ENCODE data around the gene CTAG1B. TPM values are rescaled to one million over a fixed set of nuclear protein-coding genes. Genes with fewer than 3 reads are reported as not detected.
"Not testable (repeated sequence)": the region's sequence is repeated elsewhere in the genome, so short reads cannot be mapped to it uniquely, and the experiment has no call there.

Gene CTAG1B
- polyA plus RNA-seq (ENCODE audit: insufficient read length in 4 of 4): not detected

DNA sequence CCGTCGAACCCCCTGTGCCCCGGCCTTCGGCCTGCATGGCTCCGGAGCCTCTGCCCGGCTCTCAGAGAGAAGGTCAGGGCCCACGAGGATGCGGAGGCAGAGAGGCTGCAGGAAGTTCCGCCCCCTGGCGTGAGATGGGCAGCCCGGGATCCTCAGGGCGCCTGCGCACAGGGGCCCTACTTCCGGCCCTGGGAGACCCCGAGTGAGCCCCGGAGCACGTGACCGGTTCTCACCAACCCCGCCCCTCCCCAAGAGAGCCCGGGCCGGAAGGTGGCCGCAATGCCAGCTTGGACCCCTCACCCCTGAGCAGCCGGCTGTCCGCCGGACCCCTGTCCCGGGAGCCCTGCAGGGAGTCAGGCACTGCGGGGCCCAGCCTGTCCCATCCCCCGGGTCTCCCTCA, at the start of gene CTAG1B:
Gene CTAG1B (minus strand): TSS at position 101 of the 400 bp plus-strand sequence. CDS start 64 bp downstream, at position 37.
- DNase-seq (ENCODE audit: low read depth in 4 of 4, low spot score in 2 of 4): not testable (repeated sequence)

DNA sequence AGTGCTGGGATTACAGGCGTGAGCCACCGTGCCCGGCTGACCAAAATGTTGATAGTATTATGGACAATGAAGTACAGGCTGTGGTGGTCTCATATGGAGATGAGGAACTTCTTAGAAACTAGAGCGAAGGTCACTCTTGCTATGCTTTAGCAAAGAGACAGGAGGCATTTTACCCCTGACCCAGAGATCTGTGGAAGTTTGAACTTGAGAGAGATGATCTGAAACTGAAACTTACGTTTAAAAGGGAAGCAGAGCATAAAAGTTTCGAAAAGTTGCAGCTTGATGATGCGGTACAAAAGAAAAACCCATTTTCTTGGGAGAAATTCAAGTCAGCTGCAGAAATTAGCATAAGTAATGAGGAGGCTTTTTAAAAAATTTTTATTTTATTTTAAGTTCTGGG, 42.8 kb upstream of the CTAG1B start:
- DNase-seq (ENCODE audit: low read depth in 4 of 4, low spot score in 2 of 4): no peak

DNA sequence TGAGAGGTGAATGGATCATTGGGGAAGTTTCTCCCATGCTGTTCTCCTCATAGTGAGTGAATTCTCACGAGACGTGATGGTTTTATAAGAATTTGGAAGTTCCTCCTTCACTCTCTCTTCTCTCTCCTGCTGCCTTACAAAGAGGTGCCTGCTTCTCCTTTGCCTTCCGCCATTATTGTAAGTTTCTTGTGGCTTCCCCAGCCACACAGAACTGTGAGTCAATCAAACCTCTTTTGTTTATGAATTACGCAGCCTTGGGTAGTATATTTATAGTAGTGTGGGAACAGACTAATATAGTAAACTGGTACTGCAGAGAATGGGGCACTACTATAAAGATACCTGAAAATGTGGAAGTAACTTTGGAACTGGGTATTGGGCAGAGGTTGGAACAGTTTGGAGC, 42.1 kb upstream of the CTAG1B start:
- no peak for DNase-seq (ENCODE audit: low read depth in 4 of 4, low spot score in 2 of 4)

DNA sequence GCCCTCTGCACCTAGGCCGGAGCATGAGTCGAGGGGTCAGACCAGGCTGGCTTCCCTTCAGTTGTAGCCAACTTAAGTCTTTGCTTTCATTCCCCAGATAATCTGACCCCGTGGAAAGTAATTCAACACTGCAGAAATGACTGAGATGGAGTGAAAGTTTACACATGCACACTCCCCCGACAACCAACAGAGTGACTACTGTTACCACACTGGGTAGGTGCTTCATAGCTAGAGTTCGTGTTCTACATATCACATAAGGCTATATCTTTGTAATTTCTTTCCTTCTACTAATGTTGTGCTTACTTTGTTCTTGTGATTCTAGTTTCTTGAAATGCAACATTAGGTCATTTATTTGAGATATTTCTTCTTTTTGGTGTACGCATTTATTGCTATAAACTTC, 41.5 kb upstream of the CTAG1B start:
- DNase-seq (ENCODE audit: low read depth in 4 of 4, low spot score in 2 of 4): no peak

DNA sequence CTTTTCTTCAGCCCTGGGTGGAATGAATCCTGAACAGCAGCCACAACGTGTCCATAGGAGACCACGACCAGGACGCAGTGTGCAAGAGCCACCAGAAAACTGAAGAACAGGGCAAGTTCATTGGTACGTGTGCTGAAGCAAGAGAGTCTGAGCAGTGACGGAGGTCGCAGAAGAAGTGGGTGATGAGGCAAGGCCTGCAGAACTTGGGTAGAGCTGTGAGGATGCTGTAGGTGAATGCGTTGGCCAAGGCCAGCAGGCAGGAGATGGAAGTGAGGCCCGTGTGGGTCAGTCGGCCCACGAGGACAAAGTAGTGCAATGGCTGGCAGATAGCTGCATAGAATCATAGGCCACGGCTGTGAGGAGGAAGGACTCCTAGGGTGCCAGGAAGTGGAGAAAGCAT, 39.9 kb upstream of the CTAG1B start:
- DNase-seq (ENCODE audit: low read depth in 4 of 4, low spot score in 2 of 4): no peak

DNA sequence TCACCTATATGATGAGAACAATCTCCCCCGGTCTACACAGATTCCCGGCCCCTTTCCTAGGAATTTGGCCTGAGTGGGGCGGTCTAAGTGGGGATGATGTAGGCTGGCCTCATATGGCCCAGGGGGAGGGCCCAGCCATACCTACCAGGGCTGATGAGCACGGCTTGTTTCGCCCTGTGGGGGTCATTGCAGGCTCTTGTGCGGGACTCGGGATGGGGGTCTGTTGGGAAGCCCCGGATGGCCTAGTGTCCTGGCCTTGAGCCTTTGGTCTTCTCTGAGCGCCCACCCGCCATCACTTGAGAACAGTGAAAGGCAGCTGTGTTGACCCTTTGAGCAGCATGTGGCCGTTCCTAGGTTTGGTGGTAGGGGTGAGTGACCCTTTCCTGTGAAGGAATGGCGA, 39.1 kb upstream of the CTAG1B start:
- no peak for DNase-seq (ENCODE audit: low read depth in 4 of 4, low spot score in 2 of 4)

DNA sequence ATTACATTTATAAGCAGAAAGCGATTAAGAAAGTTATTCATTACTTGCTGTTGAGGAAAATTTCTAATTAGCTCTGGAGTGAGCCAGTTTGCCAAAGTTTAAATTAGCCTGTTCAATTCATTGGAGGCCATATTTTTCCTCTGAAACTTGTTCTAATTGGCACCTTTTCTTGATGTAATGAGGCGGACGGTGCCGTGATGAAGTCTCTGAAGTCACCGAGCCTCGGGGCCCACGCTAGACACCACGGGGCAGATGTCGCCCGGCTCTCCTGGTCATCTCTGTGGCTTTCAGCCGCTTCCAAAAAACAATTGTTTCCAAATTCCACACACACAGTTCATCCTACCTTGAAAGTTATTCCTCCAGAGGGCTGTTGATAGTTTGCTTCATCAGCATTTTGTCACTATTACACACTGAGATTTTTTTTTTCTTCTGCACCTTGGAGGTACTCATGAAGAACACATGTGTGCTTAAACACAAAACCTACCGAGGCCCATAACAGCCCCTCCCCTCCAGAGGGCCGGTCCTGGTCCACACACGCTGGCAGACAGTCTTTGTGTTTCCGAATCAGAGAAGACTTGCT, 38.2 kb upstream of the CTAG1B start:
- no peak for DNase-seq (ENCODE audit: low read depth in 4 of 4, low spot score in 2 of 4)

DNA sequence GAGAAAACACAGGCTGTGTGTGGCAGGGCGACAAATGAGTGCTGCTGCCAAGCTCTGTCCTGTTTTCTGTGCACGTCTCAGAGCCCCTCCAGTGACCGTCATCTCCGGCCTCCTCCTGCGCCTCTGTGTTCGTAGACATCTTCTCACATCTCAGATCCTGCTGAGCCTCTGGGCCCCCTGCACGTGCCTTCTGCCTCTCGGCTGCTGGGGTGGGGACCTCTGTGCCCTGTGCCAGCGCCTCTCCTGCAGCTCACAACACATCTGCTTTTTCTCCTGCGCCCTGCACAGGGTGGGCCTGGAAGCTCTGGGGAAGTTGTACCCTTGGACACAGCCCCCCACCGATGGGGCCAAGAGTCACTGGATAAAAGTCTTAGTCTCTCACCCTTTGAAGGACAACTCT, 36.7 kb upstream of the CTAG1B start:
- no peak for DNase-seq (ENCODE audit: low read depth in 4 of 4, low spot score in 2 of 4)

DNA sequence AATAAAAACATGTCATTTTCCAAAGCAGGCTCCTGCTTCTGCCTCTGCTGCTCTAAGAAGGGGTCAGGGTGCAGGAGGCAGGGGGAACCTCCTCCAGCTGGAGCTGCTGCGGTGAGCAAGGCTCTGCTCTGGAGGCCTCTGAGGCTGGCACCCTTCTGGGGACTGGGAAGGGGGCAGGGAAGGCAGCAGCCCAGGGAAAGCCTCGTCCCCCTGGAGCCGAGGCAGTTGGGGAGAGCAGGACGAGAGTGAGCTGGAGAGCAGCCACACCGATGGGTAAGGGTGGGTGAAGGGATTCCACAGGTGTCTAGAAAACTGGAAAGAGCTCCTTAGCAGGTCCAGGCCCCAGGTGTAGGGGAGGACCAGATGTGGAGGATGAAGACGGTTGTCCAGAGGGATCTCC, 36.3 kb upstream of the CTAG1B start:
- no peak for DNase-seq (ENCODE audit: low read depth in 4 of 4, low spot score in 2 of 4)

DNA sequence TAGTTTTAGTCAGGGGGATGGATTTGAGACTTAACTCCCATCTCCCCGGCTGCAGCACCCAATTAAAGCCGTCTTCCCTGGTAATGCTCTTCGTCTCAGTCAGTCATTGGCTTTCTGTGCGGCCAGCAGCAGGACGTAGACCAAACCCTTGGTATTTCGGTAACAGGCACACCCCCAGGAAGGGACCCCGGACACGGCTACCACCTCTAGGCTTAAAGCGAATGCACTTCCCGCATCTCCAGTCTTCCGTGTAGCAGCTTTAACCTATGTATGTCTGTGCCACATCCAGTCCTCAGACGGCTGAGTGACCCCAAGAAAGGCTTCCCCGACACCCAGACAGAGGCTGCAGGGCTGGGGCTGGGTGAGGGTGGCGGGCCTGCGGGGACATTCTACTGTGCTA, 35.8 kb upstream of the CTAG1B start:
- DNase-seq (ENCODE audit: low read depth in 4 of 4, low spot score in 2 of 4): no peak

DNA sequence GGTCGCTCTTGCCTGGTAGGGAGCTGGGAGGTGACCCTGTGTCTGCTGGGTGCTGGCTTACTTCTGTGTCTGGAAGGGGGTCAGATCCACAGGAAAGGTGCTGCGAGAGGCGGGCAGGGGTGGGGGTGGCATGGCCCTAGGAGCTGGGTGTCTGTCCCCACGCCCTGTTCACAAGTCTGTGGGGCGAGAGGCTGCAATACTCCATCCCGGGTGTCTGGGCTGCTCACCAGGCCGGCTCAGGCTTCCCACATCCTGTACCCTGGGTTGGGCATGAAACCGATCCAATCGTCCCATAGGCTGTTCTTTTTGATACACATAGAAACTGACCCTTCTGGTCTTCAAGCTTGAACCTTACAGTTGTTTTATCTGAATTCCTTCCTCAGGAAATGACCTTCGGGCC, 35.3 kb upstream of the CTAG1B start:
- no peak for DNase-seq (ENCODE audit: low read depth in 4 of 4, low spot score in 2 of 4)

DNA sequence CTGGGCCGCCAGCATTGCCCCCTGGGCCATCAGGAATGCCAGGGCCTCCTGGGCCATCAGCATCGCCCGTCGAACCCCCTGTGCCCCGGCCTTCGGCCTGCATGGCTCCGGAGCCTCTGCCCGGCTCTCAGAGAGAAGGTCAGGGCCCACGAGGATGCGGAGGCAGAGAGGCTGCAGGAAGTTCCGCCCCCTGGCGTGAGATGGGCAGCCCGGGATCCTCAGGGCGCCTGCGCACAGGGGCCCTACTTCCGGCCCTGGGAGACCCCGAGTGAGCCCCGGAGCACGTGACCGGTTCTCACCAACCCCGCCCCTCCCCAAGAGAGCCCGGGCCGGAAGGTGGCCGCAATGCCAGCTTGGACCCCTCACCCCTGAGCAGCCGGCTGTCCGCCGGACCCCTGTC, 34.3 kb upstream of the CTAG1B start, which contains the start of gene CTAG2:
Gene CTAG2 (minus strand): TSS at position 167 of the 400 bp plus-strand sequence. CDS start 64 bp downstream, at position 103.
- DNase-seq (ENCODE audit: low read depth in 4 of 4, low spot score in 2 of 4): not testable (repeated sequence)

DNA sequence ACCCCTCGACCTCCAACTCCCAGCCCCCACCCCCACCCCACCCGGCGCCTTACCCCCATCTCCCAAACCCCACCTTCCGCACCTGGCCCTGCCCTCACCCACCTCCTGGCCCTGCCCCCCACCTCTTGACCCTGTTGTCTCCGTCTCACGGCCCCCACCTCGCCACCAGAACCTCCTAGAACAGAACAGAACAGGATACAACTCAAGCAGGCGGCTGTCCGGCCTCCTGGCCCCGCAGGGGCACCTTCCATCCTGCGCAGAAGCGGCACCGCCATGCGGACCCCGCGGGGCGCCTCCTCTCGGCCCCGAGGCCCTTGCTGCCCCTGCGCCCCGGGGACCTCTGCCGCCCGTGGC, 33.9 kb upstream of the CTAG1B start:
- DNase-seq (ENCODE audit: low read depth in 4 of 4, low spot score in 2 of 4): no peak

DNA sequence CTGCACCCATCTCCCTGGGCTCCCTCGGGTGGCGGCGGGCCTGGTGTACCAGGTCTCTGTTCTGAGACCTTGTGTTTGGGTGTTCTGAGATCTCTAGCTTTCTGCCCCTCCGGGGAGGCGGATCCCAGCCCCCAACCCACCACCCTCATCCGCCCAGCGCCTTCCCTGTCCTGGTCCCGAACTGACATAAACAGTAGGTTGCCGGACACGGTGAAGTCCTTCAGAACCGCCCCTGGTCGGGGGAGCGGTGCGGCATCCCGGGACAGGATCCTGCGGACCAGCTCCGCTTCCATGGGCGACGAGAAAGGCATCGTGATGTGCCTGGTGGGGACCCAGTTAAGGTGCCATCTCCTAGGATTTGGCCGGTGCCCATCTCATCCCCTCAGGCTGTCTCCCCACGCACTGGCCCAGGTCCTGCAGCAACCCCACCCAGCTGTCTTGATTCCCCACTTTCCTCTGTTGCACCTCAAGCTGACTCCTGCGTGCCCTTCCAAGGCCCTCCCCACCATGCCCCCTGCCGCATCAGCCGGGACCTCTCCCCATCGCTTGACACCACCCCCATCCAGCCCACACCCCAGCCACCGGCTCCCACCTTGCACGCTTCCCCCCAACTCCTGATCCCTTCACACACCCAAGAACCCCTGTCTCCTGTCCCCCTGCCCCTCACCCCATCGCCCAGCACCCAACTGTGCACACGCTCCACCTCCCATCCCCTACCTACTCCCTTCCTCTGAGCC, 33.4 kb upstream of the CTAG1B start:
- DNase-seq (ENCODE audit: low read depth in 4 of 4, low spot score in 2 of 4): no peak

DNA sequence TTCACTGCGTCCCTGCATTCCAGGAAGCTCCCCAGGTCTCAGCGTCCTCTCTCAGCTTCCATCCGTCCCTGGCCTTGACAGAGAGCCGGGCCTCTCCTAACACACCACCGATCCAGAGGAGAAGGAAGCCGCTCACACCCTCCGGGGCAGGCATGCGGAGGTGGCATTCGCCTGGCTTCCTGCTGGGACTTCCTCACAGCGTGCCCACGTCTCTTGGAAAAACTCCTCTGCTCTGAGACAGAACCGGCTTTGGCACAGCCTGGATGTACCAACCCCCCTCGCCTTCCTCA, 31.1 kb upstream of the CTAG1B start:
- DNase-seq (ENCODE audit: low read depth in 4 of 4, low spot score in 2 of 4): no peak

DNA sequence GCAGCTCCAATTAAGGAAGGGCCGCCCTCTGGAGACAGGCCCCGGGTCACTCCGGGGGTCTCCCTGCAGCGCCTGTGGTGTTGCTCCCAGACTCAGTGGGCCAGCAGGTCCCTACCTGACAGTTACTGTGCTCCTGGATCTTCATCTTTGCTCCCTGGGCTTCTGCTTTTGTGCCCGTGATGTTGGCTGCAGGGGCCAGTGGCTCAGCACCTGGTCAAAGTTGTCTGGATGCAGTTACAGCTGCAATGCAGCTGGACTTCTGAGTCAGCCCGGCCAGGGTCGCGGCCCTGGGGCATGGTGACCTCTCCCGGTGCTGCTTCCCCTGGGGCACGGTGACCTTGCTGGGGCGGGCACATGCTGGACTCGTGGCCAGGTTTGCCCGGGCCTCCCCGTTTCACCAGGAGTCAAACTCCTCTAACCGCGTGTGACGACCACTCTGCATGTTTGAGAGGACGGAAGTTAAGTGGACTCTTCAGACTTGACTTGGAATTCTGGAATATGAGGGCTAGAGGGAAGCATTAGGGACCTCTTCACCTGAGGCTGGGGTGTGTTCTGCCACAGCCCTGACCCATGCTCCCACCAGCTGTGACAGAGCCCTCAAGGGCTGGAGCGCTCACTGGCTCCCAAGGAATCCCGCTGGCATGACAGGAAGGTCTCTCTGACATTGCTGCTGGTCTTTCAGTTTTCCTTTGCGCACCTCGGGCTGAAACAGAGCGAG, 30.6 kb upstream of the CTAG1B start:
- DNase-seq (ENCODE audit: low read depth in 4 of 4, low spot score in 2 of 4): no peak

DNA sequence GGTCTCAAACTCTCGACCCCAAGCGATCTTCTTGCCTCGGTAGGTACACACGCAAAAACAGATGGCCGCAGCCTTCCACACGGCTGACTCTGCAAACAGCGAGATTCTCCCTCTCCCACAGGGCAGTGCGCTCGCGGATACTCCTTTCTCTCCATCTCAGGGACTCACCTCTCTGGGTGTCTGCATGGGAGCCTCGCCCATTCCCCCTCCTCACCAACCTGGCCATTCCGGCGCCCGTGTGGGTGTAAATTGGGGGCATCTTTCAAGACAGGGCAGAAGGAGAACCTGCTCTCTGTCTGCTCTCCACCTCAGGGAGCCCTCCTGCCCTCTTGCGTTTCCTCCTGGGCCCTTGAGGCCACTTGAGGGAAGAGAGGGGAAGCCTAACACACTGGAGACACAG, 29.8 kb upstream of the CTAG1B start:
- no peak for DNase-seq (ENCODE audit: low read depth in 4 of 4, low spot score in 2 of 4)

DNA sequence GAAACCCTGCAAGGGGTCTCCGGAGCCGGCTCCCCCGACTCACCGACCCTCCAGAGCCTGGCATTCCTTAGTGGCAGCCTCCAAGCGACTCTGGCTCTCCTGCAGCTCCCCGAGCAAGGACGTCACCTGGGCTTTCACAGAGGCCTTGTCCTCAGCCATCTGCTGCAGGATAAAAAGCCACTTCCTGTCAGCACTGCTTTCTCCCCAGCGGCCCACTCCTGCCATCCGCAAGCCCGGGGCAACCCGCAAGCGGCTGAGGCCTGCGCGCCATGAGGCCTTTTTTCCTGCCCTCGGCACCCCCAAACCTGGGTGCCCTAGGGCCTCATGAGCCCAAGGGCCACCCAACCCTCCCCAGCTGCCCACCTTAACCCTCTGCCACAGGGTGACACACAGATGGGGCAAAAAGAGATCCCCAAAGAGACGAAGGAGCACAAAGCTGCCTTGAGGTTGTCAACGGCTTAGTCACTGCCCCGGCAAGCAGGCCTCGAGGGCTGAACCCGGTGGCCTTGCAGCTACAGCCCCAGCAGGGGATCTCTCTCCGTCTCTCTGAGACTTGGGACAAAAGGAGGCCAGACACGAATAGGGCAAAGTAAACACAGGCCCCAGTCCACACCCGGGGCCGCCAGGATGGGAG, 26.8 kb upstream of the CTAG1B start:
- DNase-seq (ENCODE audit: low read depth in 4 of 4, low spot score in 2 of 4): not testable (repeated sequence)

DNA sequence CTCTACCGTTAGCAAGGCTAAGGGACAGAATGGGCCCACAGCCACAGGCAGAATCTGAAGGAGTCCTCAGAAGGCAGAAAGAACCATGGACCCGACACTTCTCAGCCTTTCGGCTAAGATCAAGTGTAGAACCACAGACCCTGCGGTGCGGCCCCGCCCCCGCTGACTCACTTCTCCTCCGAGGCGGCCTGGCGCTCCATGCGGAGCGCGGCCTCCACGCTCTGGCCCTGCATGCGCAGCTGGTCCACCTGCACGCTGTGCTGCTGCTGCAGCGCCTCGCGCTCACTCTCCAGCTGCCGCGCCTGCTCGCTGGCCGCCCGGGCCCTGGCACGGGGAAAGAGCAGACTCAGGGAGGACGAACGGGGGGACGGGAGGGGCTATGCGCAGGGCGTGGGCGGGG, 24.6 kb upstream of the CTAG1B start:
- DNase-seq (ENCODE audit: low read depth in 4 of 4, low spot score in 2 of 4): not testable (repeated sequence)

DNA sequence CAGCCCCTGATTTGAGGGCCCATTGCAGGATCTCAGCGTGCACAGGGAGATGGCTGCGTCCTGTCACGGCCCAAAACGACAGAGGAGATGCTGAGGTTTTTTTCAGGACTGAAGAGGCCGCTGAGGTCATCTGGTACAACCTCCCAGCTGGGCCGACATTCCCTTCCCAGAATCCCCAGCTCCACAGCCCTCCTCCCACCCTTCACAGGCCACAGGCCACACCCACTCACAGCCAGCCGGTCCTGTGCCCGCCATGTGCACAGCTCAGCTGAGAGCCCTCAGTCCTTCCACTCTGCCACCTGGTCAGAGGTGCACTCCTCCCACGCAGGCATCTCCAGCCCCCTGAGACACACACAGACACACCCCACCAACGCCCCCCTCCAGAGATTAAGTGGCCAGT, 22.7 kb upstream of the CTAG1B start:
- DNase-seq (ENCODE audit: low read depth in 4 of 4, low spot score in 2 of 4): not testable (repeated sequence)

DNA sequence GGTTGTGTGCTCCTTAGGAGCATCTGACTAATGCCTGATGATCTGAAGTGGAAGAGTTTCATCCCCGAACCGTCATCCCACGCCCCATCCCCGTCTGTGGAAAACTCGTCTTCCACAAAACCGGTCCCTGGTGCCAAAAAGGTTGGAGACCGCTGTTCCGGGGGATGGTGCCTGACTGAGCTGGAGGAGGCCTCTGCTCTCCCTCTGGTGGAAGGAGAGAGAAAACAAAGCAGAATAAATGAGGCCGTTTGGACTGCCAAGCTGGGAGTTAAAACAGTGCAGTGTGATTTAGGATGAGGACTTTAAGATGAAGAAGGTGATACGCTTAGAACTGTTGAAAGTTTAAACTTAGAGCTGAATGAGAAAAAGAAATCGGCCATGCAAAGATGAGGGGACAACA, 14.6 kb upstream of the CTAG1B start:
- not testable (repeated sequence) for DNase-seq (ENCODE audit: low read depth in 4 of 4, low spot score in 2 of 4)

DNA sequence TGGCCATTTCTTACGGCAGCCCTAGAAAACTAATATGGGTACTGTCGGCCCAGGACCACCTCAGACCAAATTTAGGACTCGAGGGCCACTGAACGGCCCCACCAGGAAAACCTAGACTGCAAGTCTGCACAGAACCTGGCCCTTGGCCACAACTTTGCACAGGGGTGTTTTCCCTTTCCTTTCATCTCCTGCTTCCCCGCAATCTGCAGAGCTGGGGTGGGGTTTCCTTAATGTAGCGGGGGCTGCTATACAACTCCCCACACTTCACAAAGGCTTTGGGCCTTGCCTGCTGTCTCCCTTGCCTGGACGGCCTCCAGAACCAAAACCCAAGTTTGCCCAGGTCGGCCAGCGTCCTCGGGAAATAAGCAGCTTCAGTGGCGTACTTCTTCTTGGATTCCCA, 11.9 kb upstream of the CTAG1B start:
- not testable (repeated sequence) for DNase-seq (ENCODE audit: low read depth in 4 of 4, low spot score in 2 of 4)

All from left renal cortex interstitium (tissue), 4 donors.